ENCODE measurements around the gene PIP5K1B. TPM values are rescaled to one million over a fixed set of nuclear protein-coding genes. Genes with fewer than 3 reads are reported as not detected.

Gene PIP5K1B
- polyA plus RNA-seq, 1 donor (not counting 4 experiments of a cell fraction or from before 2014, with no cell fraction given) = not detected

GRCh38 chr9:68838245-68838644 lies 133.2 kb downstream of the PIP5K1B start:
- Histone ChIP-seq H3K4me3 (ENCODE audit: control insufficient read depth in 2 of 3, extremely low read depth in 1 of 3, insufficient read depth in 2 of 3, low read depth in 1 of 3, low read length in 3 of 3) (no peak overlapping the region), H3K27ac (ENCODE audit: control insufficient read depth, insufficient read depth, low read length) (no peak overlapping the region), H3K9me3 (ENCODE audit: control insufficient read depth, low read depth, low read length) (no peaks in the 10 kb centered on the region), H3K9me1 (ENCODE audit: control insufficient read depth, extremely low read depth, insufficient read depth, low read length) (no peaks in the 10 kb centered on the region), H3K79me2 (ENCODE audit: control insufficient read depth, insufficient read depth, low read length) (no peaks in the 10 kb centered on the region), H3K4me2 (ENCODE audit: control insufficient read depth, extremely low read depth, insufficient read depth, low read depth, low read length) (no peak overlapping the region), H4K20me1 (ENCODE audit: control insufficient read depth, extremely low read depth, insufficient read depth, low read length) (peaks cover 2% of the 10 kb centered on the region), H3K36me3 (ENCODE audit: control insufficient read depth in 2 of 2, extremely low read depth in 1 of 2, insufficient read depth in 2 of 2, low read length in 2 of 2) (no peaks in the 10 kb centered on the region), H3K4me1 (ENCODE audit: control insufficient read depth, extremely low read depth, insufficient read depth, low read length) (no peaks in the 10 kb centered on the region), H2AFZ (ENCODE audit: control insufficient read depth, low read length) (no peak overlapping the region), H3K9ac (ENCODE audit: control insufficient read depth, extremely low read depth, insufficient read depth, low read length) (no peak overlapping the region), H3K27me3 (ENCODE audit: control insufficient read depth, extremely low read depth, insufficient read depth, low read length) (no peaks in the 10 kb centered on the region)
- DNase-seq (ENCODE audit: low read depth, low spot score) (no peak), FAIRE-seq (no peak)
- TF ChIP-seq CTCF (optimal IDR thresholded peaks at IDR 0.05 in 1 of 3, IDR thresholded peaks at IDR 0.05 in 1 of 3, conservative IDR thresholded peaks at IDR 0.05 in 1 of 3; ENCODE audit: extremely low read depth in 1 of 3, insufficient read depth in 2 of 3, low read length in 3 of 3) (no peak), EZH2 (IDR thresholded peaks at IDR 0.05; ENCODE audit: low read length) (no peak)
- dilution Hi-C loops (cut with MboI; ENCODE audit: extremely low pct_ligation_motif_present, low sequenced_read_pairs) = no loop called here

GRCh38 chr9:68841276-68842052 lies 136.4 kb downstream of the PIP5K1B start:
- H3K27ac ChIP-seq (ENCODE audit: control insufficient read depth, insufficient read depth, low read length) = no peak overlapping the region

More at GRCh38 chr9:68841276-68842052, 136.4 kb downstream of the PIP5K1B start:
- Histone ChIP-seq H4K20me1 (ENCODE audit: control insufficient read depth, extremely low read depth, insufficient read depth, low read length) (peaks cover 2% of the 10 kb centered on the region), H2AFZ (ENCODE audit: control insufficient read depth, low read length) (no peak overlapping the region), H3K4me3 (ENCODE audit: control insufficient read depth in 2 of 3, extremely low read depth in 1 of 3, insufficient read depth in 2 of 3, low read depth in 1 of 3, low read length in 3 of 3) (no peak overlapping the region), H3K79me2 (ENCODE audit: control insufficient read depth, insufficient read depth, low read length) (no peaks in the 10 kb centered on the region), H3K9me3 (ENCODE audit: control insufficient read depth, low read depth, low read length) (no peaks in the 10 kb centered on the region), H3K36me3 (ENCODE audit: control insufficient read depth in 2 of 2, extremely low read depth in 1 of 2, insufficient read depth in 2 of 2, low read length in 2 of 2) (no peaks in the 10 kb centered on the region), H3K9ac (ENCODE audit: control insufficient read depth, extremely low read depth, insufficient read depth, low read length) (no peak overlapping the region), H3K4me2 (ENCODE audit: control insufficient read depth, extremely low read depth, insufficient read depth, low read depth, low read length) (no peak overlapping the region), H3K9me1 (ENCODE audit: control insufficient read depth, extremely low read depth, insufficient read depth, low read length) (no peaks in the 10 kb centered on the region), H3K27me3 (ENCODE audit: control insufficient read depth, extremely low read depth, insufficient read depth, low read length) (no peaks in the 10 kb centered on the region), H3K4me1 (ENCODE audit: control insufficient read depth, extremely low read depth, insufficient read depth, low read length) (no peaks in the 10 kb centered on the region)
- dilution Hi-C loops (cut with MboI; ENCODE audit: extremely low pct_ligation_motif_present, low sequenced_read_pairs) = no loop called here
- FAIRE-seq (no peak), DNase-seq (ENCODE audit: low read depth, low spot score) (no peak)
- no peak for TF ChIP-seq CTCF (optimal IDR thresholded peaks at IDR 0.05 in 1 of 3, IDR thresholded peaks at IDR 0.05 in 1 of 3, conservative IDR thresholded peaks at IDR 0.05 in 1 of 3; ENCODE audit: extremely low read depth in 1 of 3, insufficient read depth in 2 of 3, low read length in 3 of 3)
- TF ChIP-seq EZH2 (IDR thresholded peaks at IDR 0.05; ENCODE audit: low read length) = no peak
